Measurements from ENCODE around the gene TMEM79.

DNA sequence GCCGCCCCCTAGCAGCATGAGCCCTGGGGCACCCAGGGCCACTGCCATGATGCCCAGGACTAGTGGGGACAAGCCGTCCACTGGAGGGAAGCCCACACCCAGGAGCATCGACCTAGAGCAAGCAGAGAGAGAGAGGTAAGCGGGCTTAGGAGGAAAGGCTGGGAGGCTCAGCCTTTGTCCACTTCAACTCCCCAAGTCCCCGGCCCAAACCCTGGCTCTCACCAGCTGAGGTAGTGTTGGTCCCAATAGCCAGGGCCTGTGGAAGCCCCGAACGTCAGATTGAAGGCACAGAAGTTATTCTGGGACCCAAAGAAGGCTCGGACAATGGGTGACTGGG lies 8.9 kb downstream of the TMEM79 start:
- TF ChIP-seq, protein P1, sequence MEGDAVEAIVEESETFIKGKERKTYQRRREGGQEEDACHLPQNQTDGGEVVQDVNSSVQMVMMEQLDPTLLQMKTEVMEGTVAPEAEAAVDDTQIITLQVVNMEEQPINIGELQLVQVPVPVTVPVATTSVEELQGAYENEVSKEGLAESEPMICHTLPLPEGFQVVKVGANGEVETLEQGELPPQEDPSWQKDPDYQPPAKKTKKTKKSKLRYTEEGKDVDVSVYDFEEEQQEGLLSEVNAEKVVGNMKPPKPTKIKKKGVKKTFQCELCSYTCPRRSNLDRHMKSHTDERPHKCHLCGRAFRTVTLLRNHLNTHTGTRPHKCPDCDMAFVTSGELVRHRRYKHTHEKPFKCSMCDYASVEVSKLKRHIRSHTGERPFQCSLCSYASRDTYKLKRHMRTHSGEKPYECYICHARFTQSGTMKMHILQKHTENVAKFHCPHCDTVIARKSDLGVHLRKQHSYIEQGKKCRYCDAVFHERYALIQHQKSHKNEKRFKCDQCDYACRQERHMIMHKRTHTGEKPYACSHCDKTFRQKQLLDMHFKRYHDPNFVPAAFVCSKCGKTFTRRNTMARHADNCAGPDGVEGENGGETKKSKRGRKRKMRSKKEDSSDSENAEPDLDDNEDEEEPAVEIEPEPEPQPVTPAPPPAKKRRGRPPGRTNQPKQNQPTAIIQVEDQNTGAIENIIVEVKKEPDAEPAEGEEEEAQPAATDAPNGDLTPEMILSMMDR (IDR thresholded peaks at IDR 0.05 in 8 of 11, conservative IDR thresholded peaks at IDR 0.05 in 3 of 11): no peak
- TF ChIP-seq POLR2A (IDR thresholded peaks at IDR 0.05): no peak
- no peak for TF ChIP-seq POLR2AphosphoS5 (IDR thresholded peaks at IDR 0.05)
